HG03565 (cell line): ENCODE data around the gene RPL19.

Experiments
- ATAC-seq: cut with Tn5 transposase; IDR thresholded peaks from one replicate; pipeline ENCODE4 v1.9.1; 2021; ENCODE audit warnings: mild to moderate bottlenecking, moderate library complexity; ENCODE audit not compliant: unreplicated experiment

RPL19 gene

GRCh38 chr17:39222866-39223834 lies 23.1 kb downstream of the RPL19 start:
- no peak for ATAC-seq

- ATAC-seq: no peak
Measured at GRCh38 chr17:39223907-39224777, 24.1 kb downstream of the RPL19 start.

GRCh38 chr17:39224778-39225307 lies 24.8 kb downstream of the RPL19 start:
- ATAC-seq: no peak

GRCh38 chr17:39225308-39225958 lies 25.4 kb downstream of the RPL19 start, which contains the start of gene STAC2:
STAC2 (minus strand) TSS chr17:39225945; CDS start chr17:39225502, 443 bp downstream.
- ATAC-seq: no peak

GRCh38 chr17:39225959-39226683 lies 26.0 kb downstream of the RPL19 start:
- no peak for ATAC-seq

- no peak for ATAC-seq
Measured at GRCh38 chr17:39227364-39227919, 27.4 kb downstream of the RPL19 start.

GRCh38 chr17:39229274-39229913 lies 29.3 kb downstream of the RPL19 start:
- ATAC-seq: no peak

GRCh38 chr17:39230361-39230760 lies 30.3 kb downstream of the RPL19 start:
- ATAC-seq: no peak

GRCh38 chr17:39231091-39231561 lies 31.0 kb downstream of the RPL19 start:
- no peak for ATAC-seq

- ATAC-seq: no peak
Measured at GRCh38 chr17:39231591-39232551, 31.8 kb downstream of the RPL19 start.

- ATAC-seq: no peak
Measured at GRCh38 chr17:39235555-39236449, 35.7 kb downstream of the RPL19 start.

- no peak for ATAC-seq
Measured at GRCh38 chr17:39236450-39236927, 36.4 kb downstream of the RPL19 start.

- no peak for ATAC-seq
Measured at GRCh38 chr17:39236981-39237441, 36.9 kb downstream of the RPL19 start.

GRCh38 chr17:39237586-39237985 lies 37.5 kb downstream of the RPL19 start:
- no peak for ATAC-seq

- no peak for ATAC-seq
Measured at GRCh38 chr17:39238311-39238972, 38.4 kb downstream of the RPL19 start.

GRCh38 chr17:39239640-39240314 lies 39.7 kb downstream of the RPL19 start:
- ATAC-seq: no peak
